DMS153 (cell line): ENCODE measurements around the gene MDM2.

Experiments
- DNase-seq: peaks from one replicate; lab custom pipeline; 2025; lab: John Stamatoyannopoulos, UW

The MDM2 gene

GRCh38 chr12:68851592-68852306, 43.8 kb downstream of the MDM2 start:
- no peak for DNase-seq

GRCh38 chr12:68853396-68854077, 45.6 kb downstream of the MDM2 start:
- DNase-seq, result no peak

- no peak for DNase-seq
These were observed 46.1 kb downstream of the MDM2 start for GRCh38 chr12:68854078-68854468.

- no peak for DNase-seq
These were observed 46.6 kb downstream of the MDM2 start for GRCh38 chr12:68854554-68854953.

- DNase-seq, result no peak
These were observed 47.1 kb downstream of the MDM2 start for GRCh38 chr12:68855111-68855510.

- no peak for DNase-seq
These were observed 47.8 kb downstream of the MDM2 start for GRCh38 chr12:68855771-68856170.

GRCh38 chr12:68856510-68856909, 48.5 kb downstream of the MDM2 start:
- no peak for DNase-seq

- DNase-seq, result no peak
These were observed 53.9 kb downstream of the MDM2 start for GRCh38 chr12:68861890-68862289.

GRCh38 chr12:68863109-68863770, 55.3 kb downstream of the MDM2 start:
- DNase-seq, result no peak

GRCh38 chr12:68863886-68864454, 56.0 kb downstream of the MDM2 start:
- peak; percentile 10 for DNase-seq

- DNase-seq, result no peak
These were observed 56.6 kb downstream of the MDM2 start for GRCh38 chr12:68864604-68865003.

GRCh38 chr12:68865399-68866164, 57.6 kb downstream of the MDM2 start:
- no peak for DNase-seq

- DNase-seq, result no peak
These were observed 59.0 kb downstream of the MDM2 start for GRCh38 chr12:68866950-68867349.

GRCh38 chr12:68867606-68868005, 59.6 kb downstream of the MDM2 start:
- no peak for DNase-seq

- no peak for DNase-seq
These were observed 60.2 kb downstream of the MDM2 start for GRCh38 chr12:68868043-68868790.

- DNase-seq, result no peak
These were observed 62.0 kb downstream of the MDM2 start for GRCh38 chr12:68870011-68870410.

- DNase-seq, result no peak
These were observed 62.5 kb downstream of the MDM2 start for GRCh38 chr12:68870443-68870842.

GRCh38 chr12:68871396-68871795, 63.4 kb downstream of the MDM2 start:
- DNase-seq, result no peak

- no peak for DNase-seq
These were observed 63.9 kb downstream of the MDM2 start for GRCh38 chr12:68871921-68872320.

- no peak for DNase-seq
These were observed 65.3 kb downstream of the MDM2 start for GRCh38 chr12:68873316-68873715.

- no peak for DNase-seq
These were observed 68.5 kb downstream of the MDM2 start for GRCh38 chr12:68876461-68876860.
